Right renal pelvis (tissue), 4 donors: Measurements from ENCODE around the gene SCD. TPM values are rescaled to one million over a fixed set of nuclear protein-coding genes. Genes with fewer than 3 reads are reported as not detected.

Experiments
- DNase-seq, 4 donors: peaks; one replicate each; pipeline ENCODE4 v3.0.0-alpha.2; 2013; ENCODE audit warnings: low read depth in 4 of 4, low spot score in 3 of 4, missing footprints in 1 of 4
- polyA plus RNA-seq, 4 donors: library from polyadenylated mRNA; unstranded; fragments of 120-200 nt; gene quantifications; one replicate each; pipeline ENCODE4 v1.2.1, GENCODE V29; 2013; ENCODE audit not compliant: insufficient read length in 4 of 4

SCD gene
- polyA plus RNA-seq, 4 donors, result 33.6 to 50.3 (median 46.0) TPM

DNA sequence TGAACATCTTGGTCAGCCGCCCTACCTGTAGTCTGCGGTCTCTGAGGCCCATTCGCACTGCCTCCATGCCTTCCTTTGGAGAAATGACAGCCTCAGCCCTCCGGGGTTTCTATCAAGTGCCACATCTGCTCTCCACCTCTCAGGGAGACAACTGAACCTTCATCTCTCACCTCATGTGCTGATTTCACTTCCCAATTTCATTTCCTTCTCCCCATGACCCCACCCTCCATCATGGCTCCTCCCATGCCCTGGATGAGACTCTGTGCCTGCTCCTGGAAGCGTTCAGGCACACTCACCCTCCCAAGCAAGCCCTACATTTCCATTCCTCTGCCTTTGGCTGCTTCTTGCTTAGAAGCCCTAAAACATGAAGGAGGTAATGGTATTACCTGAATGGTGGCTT, 7.8 kb upstream of the SCD start:
- DNase-seq, result no peak

DNA sequence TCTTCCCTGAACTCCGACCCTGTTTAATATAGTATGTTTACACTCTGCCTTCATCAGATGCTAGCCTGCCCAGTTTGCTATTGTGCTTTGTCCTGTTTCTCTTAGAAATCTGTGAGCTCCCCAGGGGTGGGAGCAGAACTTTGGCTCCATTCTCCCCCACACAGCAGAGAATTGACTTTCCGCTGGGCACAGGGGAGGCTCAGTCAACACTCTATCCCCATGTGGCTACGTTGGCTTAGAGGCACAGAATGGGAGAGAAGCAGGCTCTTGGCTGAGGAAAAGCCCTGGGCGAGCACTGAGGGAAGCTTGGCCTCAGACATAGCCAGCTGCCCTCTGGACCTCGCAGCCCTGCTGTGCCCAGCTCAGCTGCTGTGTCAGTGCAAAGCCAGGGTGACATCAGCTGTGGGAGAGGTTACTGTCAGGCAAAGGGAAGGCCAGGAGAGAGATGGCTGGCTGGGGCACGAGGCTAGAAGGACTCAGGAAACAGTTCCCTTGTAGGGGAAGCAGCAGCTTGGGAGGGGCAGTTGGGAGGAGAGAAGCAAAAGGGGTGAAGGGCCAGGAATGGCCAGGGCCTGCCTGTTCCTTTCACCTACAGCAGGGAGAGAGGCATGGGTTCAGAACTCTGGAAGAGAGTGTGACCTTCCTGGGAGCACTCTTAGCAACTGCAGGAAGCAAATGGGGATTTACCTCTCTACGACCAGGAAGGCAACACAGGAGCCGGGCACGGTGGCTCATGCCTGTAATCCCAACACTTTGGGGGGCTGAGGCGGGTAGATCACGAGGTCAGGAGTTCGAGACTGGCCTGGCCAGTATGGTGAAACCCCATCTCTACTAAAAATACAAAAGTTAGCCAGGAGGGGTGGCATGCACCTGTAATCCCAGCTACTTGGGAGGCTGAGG, 5.8 kb upstream of the SCD start:
- DNase-seq, result no peak

DNA sequence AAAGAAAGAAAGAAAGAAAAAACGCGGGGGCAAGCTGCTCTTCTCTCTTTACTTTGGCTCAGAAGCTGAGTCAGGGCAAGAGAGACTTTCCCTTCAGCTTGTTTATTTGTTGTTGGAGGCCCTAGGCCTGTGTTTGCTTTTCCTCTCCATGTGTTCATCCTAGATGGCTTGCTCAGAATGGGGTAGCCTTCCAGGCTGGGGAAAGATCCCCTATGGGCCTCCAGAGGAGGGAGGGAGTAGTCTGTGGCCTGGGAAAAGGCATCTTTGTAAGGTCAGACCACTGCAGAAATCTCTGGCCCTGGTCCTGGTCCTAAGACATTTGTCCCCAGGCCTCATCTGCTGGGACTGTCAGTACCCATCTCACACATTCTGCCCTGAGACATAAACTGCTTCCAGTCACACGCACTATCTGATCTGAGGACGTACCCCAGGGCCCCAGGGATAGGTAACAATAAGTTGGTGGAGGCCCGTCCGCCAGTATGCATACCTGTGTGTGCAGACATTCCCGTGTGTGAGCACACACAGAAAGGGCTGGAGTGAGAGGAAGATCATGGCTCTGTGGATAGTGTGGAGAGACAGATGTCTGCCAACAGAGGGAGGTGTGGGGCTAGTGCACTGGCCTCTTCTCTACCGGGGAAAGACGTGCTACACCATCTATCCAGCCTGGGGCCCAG, 4.9 kb upstream of the SCD start:
- peak in 1 of 4 donors; percentile 25 for DNase-seq

DNA sequence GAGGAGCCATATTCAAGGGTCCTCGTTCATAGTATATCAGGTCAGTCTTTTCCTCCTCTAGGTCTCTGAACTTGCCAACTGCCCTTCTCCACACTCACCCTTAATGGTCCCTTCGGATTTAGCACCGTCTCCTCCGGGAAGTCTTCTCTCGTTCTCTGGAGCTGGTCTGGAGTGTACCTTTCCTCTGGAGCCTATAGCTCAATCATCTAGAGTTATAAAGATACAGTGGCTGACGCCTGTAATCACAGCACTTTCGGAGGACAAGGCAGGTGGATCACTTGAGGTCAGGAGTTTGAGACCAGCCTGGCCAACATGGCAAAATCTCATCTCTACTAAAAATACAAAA, 4.4 kb upstream of the SCD start:
- DNase-seq, result no peak

DNA sequence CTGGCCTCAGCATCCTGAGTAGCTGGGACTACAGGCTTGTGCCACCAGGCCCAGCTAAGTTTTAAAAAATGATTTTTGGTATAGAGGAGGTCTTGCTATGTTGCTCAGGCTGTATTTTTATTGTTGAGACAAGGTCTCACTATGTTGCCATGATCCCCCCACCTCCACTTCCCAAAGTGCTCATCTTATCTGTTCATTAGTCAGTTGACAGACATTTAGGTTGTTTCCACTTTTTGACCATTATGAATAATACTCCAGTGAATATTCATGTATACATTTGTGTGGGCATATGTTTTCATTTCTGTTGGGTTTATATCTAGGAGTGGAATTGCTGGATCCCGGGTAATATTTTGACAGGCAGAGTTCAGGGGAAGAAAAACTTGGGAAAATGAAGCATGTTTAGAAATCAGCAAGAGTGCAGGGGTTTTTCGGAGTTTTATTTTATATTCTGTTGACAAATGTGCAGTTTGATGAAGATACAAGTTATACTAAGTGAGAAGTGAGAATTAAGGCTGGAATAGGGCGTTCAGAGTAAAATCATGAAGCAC, 2.7 kb upstream of the SCD start:
- no peak for DNase-seq

DNA sequence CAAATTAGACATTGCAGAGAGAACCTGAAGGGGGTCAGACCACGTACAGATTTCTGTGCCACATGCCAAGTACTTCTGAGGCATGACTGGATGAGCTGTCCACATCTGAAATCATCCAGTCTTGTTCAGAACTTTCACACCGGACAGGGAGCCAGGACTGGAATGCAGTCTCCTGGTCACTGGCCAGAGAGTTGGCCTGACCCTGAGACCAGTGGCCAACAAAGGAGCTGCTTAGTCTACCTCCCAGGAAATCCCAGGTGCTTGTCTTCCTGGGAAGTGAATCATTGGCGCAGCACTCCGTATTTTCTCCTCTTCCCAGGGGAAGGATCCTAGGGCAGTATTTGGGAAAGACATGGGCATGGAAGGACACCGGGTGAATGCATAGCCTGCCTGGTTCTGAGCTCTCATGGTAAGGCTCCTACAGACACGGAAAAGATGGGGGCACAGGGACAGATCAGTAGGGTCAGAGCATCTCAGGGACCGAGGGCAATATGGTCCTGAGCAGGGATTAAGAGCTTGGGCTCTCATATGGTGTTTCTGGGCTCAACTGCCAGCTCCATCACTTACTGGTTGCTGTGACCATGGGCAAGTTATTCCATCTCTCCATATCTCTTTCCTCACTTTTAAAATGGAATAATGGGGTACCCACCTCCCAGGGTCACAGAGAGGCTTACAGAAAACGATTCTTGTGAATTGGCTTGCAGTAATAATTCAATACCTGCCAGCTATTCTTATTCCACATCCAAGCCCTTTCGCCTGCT, 1.3 kb upstream of the SCD start:
- no peak for DNase-seq

DNA sequence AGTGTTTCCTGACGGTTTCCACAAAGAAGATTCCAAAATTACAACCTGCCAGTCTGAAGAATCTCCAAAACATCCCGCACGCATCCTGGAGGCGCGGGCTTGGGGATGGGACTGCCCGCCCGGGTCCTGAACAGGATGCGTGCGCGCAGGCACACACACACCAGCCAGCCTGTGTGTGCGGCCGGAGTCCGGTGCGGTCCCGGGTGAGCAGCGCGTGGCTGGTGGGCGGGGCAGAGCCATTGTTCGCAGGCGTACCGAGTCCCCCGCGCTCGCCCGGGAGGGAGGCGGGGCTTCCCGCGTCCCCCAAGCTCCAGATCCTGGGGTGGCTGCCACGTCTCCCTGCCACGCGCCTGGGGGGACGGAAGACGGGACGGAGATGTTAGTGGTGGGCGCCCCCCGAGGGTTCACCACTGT, 675 bp upstream of the SCD start:
- peak in 1 of 4 donors; percentile 48 for DNase-seq

DNA sequence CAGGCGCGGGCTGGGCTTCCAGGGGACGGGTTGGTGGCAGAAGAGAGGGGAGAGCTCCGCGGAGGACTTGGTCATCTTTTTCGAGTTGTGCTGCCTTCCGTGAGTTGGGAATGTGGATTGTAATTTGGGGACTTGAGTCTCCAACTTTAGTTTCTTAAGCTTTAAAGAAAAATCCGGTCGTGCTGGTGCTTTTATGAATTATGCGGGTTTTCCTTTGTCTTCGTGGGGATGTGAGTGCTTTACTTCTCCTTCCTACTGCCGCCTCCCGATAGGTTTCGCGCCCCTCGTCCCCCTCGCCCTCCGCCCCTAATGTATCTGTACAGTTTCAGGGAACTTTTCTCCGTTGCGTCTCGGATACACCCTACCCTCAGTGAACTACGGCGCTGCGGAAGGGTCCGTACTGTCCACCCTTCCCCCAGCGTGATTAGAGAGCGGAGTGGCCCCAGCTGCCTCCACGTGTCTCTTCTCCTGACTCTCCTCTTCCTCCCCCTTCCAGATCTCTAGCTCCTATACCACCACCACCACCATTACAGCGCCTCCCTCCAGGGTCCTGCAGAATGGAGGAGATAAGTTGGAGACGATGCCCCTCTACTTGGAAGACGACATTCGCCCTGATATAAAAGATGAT, 649 bp downstream of the SCD start:
- no peak for DNase-seq

DNA sequence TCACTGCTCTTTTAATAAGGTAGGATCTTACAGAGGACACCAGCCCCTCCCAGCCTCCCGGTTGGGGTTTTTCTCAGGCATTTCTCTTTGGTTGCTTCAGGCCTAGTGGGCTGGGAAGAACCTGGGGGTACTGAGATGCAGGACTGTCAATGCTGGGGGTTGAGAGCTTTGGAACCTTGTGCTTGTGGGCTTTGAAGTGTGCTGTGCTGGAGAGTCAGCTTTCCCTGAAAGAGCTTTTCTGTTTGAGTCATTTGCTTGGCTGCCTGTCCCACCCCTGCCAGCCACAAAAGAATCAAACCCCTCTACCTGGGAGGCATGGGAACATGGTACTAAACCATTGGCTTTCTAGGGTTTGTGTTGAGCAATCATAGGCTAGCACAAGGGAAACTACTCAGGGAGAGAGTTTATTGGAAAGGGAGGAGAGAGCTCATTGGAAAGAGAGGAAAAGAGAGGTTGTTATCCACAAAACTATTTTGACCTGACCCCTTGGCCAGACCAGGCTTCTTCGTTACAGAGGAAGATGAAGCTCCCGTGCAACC, 1.4 kb downstream of the SCD start:
- no peak for DNase-seq

DNA sequence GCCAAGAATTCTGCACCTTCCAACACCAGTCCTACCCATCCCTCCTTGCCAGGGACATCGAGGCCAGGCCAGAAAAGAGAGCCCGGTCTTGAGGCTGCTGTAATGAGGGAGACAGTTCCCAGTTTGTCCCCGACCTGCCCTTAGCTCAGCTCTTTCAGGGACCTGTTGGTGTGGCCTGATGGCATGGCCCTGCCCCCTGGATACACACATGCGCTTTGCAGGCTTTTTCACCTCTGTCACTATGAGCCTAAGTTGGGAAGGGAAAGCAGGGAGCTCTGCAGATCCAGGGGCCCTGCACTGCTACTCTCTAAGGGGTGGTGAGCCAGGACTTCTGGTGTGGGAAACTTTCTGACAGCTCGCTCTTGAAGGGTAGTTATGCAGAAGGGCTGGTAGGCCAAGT, 2.1 kb downstream of the SCD start:
- DNase-seq, result no peak

DNA sequence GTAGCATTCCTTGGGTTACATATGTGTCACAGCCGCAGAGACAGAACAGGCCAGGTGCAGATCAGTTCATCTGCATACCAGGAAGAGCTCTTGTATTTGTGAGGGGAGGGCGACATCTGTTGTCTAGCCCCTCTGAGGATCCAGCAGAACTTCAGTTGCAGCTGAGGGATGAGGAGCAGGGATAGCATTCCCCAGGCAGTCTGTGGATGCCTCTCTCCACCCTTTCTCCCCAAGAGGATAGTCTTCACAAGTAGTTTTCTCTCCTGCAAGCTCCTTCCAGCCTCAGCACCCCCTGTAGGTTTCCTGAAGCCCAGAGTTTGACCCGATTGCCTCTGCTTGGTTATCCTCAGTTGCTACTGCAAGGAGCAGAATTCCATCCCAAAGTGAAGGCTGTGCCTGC, 2.6 kb downstream of the SCD start:
- DNase-seq, result no peak

DNA sequence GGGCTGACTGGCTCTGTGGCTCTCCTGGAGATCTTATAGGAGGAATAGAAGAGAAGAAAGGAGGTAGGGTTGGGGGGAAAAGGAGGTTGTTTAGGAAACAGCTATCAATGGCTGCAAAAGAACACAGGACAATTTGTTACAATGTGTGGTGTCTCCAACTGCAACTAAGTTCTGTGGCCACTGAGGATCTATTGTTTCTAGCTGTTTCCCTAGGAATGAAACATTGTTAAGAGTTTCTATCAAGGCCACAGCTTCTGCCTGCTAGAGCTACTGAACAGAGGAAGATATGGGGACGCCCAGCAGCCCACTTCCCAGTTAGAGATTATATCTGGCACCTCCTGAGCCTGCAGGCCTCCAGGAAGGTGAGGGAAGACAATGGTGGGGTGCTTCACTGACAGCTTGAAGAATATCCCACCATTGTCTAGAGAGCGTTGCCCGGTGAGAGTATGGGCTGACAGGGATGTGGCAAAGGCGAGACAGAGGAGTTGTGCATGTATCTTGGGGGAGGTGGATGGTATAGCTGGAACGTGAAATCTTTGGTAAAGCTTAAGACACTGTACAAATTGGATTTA, 4.0 kb downstream of the SCD start:
- DNase-seq, result no peak

DNA sequence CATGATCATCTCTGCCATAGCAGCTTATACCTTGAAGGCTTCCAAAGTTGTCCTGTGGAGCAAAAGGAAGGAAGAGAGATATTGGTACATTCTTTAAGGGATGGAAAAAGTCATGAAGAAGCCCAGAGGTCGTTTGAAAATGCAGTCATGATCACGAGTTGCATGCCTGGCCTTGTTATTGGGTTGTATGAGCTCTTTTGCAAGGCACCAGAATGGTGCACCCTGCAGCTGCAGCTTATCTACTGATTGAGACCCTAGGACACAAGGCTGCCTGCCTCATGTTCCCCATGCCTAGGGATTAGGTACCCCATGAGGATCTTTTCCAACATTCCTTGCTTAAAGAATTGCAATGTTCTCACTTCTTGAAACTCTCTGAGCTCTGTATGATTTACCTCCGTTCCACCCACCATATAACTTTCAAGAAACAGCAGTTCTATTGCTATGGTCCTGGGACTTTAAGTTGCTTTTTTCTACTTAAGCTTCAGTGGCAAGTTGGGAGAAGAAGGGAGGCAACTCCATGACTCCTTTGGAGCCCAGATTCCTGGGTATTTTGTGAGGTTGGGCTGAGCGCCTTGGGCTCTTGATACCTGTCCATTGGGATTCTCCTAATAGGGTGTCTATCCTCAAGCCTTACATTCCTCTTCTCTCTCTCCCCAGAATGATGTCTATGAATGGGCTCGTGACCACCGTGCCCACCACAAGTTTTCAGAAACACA, 6.9 kb downstream of the SCD start:
- no peak for DNase-seq

DNA sequence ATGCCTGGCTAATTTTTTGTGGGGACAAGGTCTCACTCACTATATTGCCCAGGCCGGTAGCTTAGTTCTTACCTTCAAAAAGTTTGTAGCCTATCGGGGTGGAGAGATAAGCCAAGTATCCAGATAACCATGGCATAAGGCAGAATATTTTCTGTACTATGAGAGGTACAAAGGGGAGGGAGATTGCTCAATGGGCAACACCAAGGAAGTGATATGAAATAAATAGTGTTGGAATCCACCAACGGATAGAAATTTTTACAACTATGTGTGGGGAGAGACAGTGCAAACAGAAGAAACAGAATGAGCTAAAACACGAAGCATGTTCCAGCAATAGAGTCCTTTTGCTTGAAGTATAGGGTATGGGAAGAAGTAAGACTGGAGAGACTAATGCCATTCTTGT, 8.1 kb downstream of the SCD start:
- DNase-seq, result no peak

DNA sequence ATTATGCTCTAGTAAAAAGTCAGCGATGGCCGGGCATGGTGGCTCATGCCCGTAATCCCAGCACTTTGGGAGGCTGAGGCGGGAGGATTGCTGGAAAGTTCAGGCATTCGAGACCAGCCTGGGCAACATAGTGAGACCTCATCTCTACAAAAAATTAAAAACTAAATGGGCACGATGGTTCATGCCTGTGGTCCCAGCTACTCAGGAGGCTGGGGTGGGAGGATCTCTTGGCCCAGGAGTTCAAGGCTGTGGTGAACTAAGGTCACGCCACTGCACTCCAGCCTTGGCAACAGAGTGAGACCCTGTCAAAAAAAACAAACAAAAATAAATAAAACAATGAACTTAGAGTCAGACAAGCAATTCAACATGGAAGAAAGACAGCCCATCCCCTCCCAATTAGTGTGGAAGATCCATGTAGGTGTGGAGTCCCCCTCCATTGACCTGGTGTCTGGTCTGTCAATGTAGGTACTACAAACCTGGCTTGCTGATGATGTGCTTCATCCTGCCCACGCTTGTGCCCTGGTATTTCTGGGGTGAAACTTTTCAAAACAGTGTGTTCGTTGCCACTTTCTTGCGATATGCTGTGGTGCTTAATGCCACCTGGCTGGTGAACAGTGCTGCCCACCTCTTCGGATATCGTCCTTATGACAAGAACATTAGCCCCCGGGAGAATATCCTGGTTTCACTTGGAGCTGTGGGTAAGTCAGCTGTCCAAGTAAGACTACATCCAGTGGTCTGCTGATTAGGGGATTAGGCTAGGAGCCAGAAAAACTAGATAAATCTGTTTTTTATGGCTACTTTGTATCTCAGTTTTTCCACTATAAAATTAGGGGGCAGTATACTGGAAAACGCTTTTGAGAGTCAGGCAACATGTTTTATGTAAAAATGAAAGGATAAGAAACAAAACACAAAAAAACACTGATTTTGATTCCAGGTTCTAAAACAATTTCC, 9.3 kb downstream of the SCD start:
- no peak for DNase-seq

DNA sequence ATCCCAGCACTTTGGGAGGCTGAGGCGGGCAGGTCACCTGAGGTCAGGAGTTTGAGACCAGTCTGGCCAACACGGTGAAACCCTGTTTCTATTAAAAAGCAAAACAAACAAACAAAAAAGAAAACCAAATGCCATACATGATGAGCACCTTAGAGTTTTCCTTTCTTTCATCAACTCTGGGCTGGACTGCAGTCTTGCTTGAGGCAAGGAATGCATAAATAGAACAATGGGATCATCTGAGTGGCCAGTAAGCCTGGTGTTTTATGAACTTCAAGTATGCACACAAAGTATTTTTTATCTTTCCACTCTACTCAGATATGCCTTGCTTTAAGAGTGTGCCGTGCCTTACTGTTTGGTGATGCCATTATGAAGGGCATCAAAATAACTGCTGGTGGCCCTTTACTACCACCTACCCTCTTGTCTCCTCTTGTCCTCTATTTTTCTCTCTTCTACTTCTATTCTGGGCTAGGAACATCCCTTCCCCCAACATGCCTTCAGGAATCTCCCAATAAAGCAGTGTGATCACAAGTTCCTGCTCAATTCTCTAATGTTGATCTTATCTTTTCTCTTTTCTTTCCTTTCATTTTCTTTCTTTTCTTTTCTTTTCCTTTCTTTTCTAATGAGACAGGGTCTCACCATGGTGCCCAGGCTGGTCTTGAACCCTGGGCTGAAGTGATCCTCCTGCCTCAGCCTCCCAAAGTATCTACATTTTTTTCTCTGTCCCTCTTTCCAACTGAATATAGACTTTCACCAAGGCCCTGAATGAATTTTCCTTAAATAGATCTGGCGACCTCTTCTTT, 10.2 kb downstream of the SCD start:
- no peak for DNase-seq

DNA sequence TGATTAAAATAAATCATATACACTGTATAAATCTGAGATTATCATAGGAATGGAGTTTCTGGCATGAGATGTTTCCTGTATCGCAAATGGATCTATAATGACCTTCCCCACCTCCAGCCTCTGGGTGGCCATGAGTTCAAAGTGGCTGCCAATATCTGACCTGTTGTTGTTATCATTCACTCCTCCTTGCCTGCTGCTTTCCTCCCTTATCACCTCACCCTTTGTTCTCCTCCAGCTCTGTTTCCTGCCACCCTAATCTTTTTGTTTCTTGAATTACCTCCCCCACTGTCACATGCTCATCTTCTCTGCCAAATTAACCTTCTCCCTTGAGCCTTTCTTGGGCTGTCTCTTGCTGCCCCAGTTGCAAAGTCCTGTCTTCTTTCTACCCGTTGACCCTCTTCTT, 12.0 kb downstream of the SCD start:
- DNase-seq, result no peak
